Measurements from ENCODE around the gene BRI3BP. TPM values are rescaled to one million over a fixed set of nuclear protein-coding genes. Genes with fewer than 3 reads are reported as not detected.

Gene BRI3BP
- total RNA-seq, 1 experiment from 2014 or later: 19.4 TPM

- ChIA-PET CTCF (no interaction called here), POLR2A (ENCODE audit: unreplicated experiment) (no interaction called here)
- H3K27ac ChIP-seq: peak overlapping the region; percentile 87
- no peak for DNase-seq
- no peaks in the 10 kb centered on the region for H3K9me2 ChIP-seq (ENCODE audit: insufficient read depth)
- intact Hi-C loops (cut with micrococcal nuclease; ENCODE audit: unreplicated experiment): no loop called here
- no peak overlapping the region for H2AFZ ChIP-seq
- H3F3A ChIP-seq (ENCODE audit: insufficient read depth, low read depth): peaks cover 17% of the 10 kb centered on the region
- H3K4me1 ChIP-seq (replicated peaks; ENCODE audit: insufficient read depth): peaks cover 13% of the 10 kb centered on the region
- H3K27me3 ChIP-seq (ENCODE audit: insufficient read depth, low read depth): no peaks in the 10 kb centered on the region
- H3K9me3 ChIP-seq (ENCODE audit: insufficient read depth, low read depth): no peaks in the 10 kb centered on the region
- H3K36me3 ChIP-seq (ENCODE audit: low read depth): no peaks in the 10 kb centered on the region; the same call in 1 of the 2 replicates
- no peaks in the 10 kb centered on the region for H4K20me1 ChIP-seq (ENCODE audit: insufficient read depth)
- no peak overlapping the region for H3K4me2 ChIP-seq
- no peak overlapping the region for H3K4me3 ChIP-seq
- H3K79me2 ChIP-seq (ENCODE audit: low read depth): no peaks in the 10 kb centered on the region
- no peak for TF ChIP-seq EZH2 (IDR thresholded peaks at IDR 0.05; ENCODE audit: low read depth)
- no peak for TF ChIP-seq CTCF (conservative IDR thresholded peaks at IDR 0.05)
- no TSS peak for BruUV-seq (replicated peaks)
Measured at GRCh38 chr12:125079084-125079483, 85.6 kb downstream of the BRI3BP start.

- intact Hi-C loops (cut with micrococcal nuclease; ENCODE audit: unreplicated experiment): no loop called here
- Histone ChIP-seq H3K36me3 (ENCODE audit: low read depth) (no peaks in the 10 kb centered on the region; the same call in 1 of the 2 replicates), H3F3A (ENCODE audit: insufficient read depth, low read depth) (peaks cover 17% of the 10 kb centered on the region), H3K4me3 (peak overlapping the region; percentile 44; the same call in 1 of the 2 replicates), H3K79me2 (ENCODE audit: low read depth) (no peaks in the 10 kb centered on the region), H3K9me2 (ENCODE audit: insufficient read depth) (no peaks in the 10 kb centered on the region), H3K9me3 (ENCODE audit: insufficient read depth, low read depth) (no peaks in the 10 kb centered on the region), H3K4me1 (replicated peaks; ENCODE audit: insufficient read depth) (peaks cover 13% of the 10 kb centered on the region), H3K27me3 (ENCODE audit: insufficient read depth, low read depth) (no peaks in the 10 kb centered on the region), H3K27ac (peak overlapping the region; percentile 87), H4K20me1 (ENCODE audit: insufficient read depth) (no peaks in the 10 kb centered on the region), H2AFZ (peak overlapping the region; percentile 10; the same call in 1 of the 2 replicates), H3K4me2 (peak overlapping the region; percentile 68)
- no TSS peak for BruUV-seq (replicated peaks)
- DNase-seq: peak; percentile 71 to 89
- CTCF ChIA-PET: no interaction called here
- POLR2A ChIA-PET (ENCODE audit: unreplicated experiment): interaction anchor here (0.6 kb wide), 1 partner anchor 165 kb away, joined by 4 read pairs; the partner anchor contains the start of gene UBC
- no peak for TF ChIP-seq CTCF (conservative IDR thresholded peaks at IDR 0.05)
- no peak for TF ChIP-seq EZH2 (IDR thresholded peaks at IDR 0.05; ENCODE audit: low read depth)
Measured at GRCh38 chr12:125079648-125080645, 86.5 kb downstream of the BRI3BP start.

Other genes starting within 250 kb of the BRI3BP start
- gene SCARB1, start 129.8 kb upstream of the BRI3BP start, total RNA-seq (2021): 43.0 and 49.6 TPM in 2 replicates
- gene UBC, start 79.0 kb upstream of the BRI3BP start, total RNA-seq (2021): 748 and 783 TPM in 2 replicates
- gene DHX37, start 4.5 kb upstream of the BRI3BP start, total RNA-seq (2021): 19.5 and 20.2 TPM in 2 replicates
- 46.8 and 48.5 TPM in 2 replicates for gene AACS, start 71.8 kb downstream of the BRI3BP start, total RNA-seq (2021)
- not detected in 2 replicates for gene TMEM132B, start 192.7 kb downstream of the BRI3BP start, total RNA-seq (2021)